Panc1 (cell line): ENCODE results near the gene NFIB. TPM values are rescaled to one million over a fixed set of nuclear protein-coding genes. Genes with fewer than 3 reads are reported as not detected.

Experiments used
- ATAC-seq: fragments of 200-7000 bp; cut with Tn5 transposase; 2 replicates; pipeline ENCODE4 v1.9.1; 2020; ENCODE audit warnings: mild to moderate bottlenecking, moderate library complexity
- BruUV-seq: library from RNA; stranded (reverse); fragments of 400-500 nt; replicated peaks from 2 replicates; lab custom pipeline; 2021; lab: Mats Ljungman, UMichigan
- CTCF ChIA-PET: fragments of 300-600 bp; sonication (Branson Sonifier 250); formaldehyde crosslinking; loops from one replicate; lab custom pipeline; 2022; ENCODE audit warnings: antibody characterized with exemption; lab: Charles Lee
- POLR2A ChIA-PET: fragments of 300-600 bp; sonication (Branson Sonifier 250); formaldehyde crosslinking; loops from one replicate; lab custom pipeline; 2022; ENCODE audit warnings: antibody characterized with exemption; lab: Charles Lee
- DNase-seq: peaks from one replicate; pipeline ENCODE4 v3.0.0-alpha.2; 2010; ENCODE audit warnings: low read depth, low spot score
- H3K27ac ChIP-seq: 2 replicates; pipeline ENCODE4 v1.5.1; 2011; ENCODE audit warnings: mild to moderate bottlenecking, low read length, inconsistent platforms
- H3K27me3 ChIP-seq: fragments of 200-500 bp; sonication (Bioruptor generic); 2 replicates; pipeline ENCODE4 v1.6.0; 2014; ENCODE audit warnings: low read length, inconsistent platforms; ENCODE audit not compliant: control insufficient read depth, insufficient read depth
- H3K36me3 ChIP-seq: fragments of 200-500 bp; sonication (Bioruptor generic); 2 replicates; pipeline ENCODE4 v1.5.1; 2014; ENCODE audit warnings: inconsistent platforms, mild to moderate bottlenecking, low read length, moderate library complexity; ENCODE audit not compliant: control insufficient read depth, insufficient read depth
- H3K4me1 ChIP-seq: 2 replicates; pipeline ENCODE4 v1.5.1; 2011; ENCODE audit warnings: inconsistent platforms, mild to moderate bottlenecking, low read length, moderate library complexity; ENCODE audit not compliant: control insufficient read depth, insufficient read depth
- H3K4me3 ChIP-seq, 2 experiments: 2 replicates each; pipeline ENCODE4 v1.5.1; 2011 to 2012; ENCODE audit warnings: low read depth in 2 of 2, low read length in 2 of 2, mild to moderate bottlenecking in 2 of 2, inconsistent platforms in 1 of 2, moderate library complexity in 1 of 2
- H3K9me3 ChIP-seq: fragments of 200-500 bp; sonication (Bioruptor generic); 2 replicates; pipeline ENCODE4 v1.5.1; 2014; ENCODE audit warnings: low read depth, mild to moderate bottlenecking, inconsistent platforms, low read length, moderate library complexity; ENCODE audit not compliant: control insufficient read depth, insufficient read depth
- POLR2AphosphoS5 ChIP-seq: IDR thresholded peaks from 2 replicates; pipeline ENCODE4 v1.6.1; 2012; ENCODE audit warnings: mild to moderate bottlenecking, low read depth, low read length, moderate library complexity
- SIN3A ChIP-seq: IDR thresholded peaks from 2 replicates; pipeline ENCODE4 v1.6.1; 2012; ENCODE audit warnings: low read depth, mild to moderate bottlenecking, low read length, moderate library complexity, borderline replicate concordance; ENCODE audit not compliant: insufficient read depth
- TCF7L2 ChIP-seq: IDR thresholded peaks from 2 replicates; pipeline ENCODE4 v1.6.1; 2011; ENCODE audit warnings: mild to moderate bottlenecking, low read depth, low read length, inconsistent platforms
- in situ Hi-C: cut with HindIII; loops from 2 replicates; pipeline ENCODE4 v1.10.0; 2016; ENCODE audit warnings: low sequenced_read_pairs, low pct_unique_long_range_greater_than_20kb
- intact Hi-C: fragments of 100-400 bp; cut with micrococcal nuclease; formaldehyde crosslinking; loops from one replicate; pipeline ENCODE4 v1.10.0; 2022; ENCODE audit not compliant: unreplicated experiment
- total RNA-seq: library from RNA; stranded (reverse); gene quantifications from one replicate; pipeline ENCODE4 v1.2.1, GENCODE V29; 2021; ENCODE audit not compliant: unreplicated experiment
- TF ChIP-seq, protein P1 (sequence below): fragments of 450-650 bp; IDR thresholded peaks from 2 replicates; pipeline ENCODE4 v1.5.1; 2017; ENCODE audit warnings: mild to moderate bottlenecking
- TF ChIP-seq, protein P2 (sequence below), 2 experiments: IDR thresholded peaks; 2 replicates each; pipeline ENCODE4 v1.6.1; 2011 to 2012; ENCODE audit warnings: low read depth in 2 of 2, control low read depth in 1 of 2, low read length in 1 of 2, mild to moderate bottlenecking in 1 of 2, moderate library complexity in 1 of 2; ENCODE audit not compliant: insufficient read depth in 1 of 2

NFIB gene
- total RNA-seq, 1 experiment from 2014 or later, result 26.7 TPM

DNA sequence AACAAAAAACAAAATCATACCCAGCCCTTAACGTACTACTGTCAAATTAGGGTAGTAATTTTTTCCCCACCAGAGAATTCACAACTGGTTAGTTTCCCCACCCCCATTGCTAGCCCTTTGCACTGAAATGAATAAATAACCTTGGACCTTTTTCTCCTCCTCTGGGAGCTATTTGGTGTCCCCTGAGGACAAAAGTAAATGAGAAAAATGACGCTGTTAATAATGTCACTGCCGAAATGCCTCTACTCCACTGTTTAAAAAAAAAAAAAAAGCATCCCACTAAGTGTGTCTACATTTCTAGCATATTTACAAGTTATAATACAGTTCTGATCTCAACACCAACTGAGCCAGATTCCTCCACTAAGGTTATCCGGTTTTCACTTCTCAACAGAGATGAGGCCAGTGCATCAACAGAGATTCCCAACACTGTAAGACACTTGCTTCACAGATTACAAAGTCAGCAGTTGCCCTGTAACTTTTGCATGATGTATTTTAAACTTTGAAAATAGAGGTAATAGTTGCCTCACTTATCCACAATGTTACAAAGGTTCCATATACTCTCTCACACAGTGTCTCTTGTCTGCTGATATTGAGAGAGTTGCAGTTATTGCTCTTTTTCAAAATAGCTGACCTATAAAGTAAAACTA lies 5.1 kb upstream of the NFIB start:
- intact Hi-C loops, result no loop called here
- Histone ChIP-seq H3K27me3 (no peaks in the 10 kb centered on the region), H3K4me1 (peaks cover 4% of the 10 kb centered on the region), H3K36me3 (no peaks in the 10 kb centered on the region), H3K9me3 (no peaks in the 10 kb centered on the region), H3K27ac (peak overlapping the region; percentile 84), H3K4me3 (peak overlapping the region in 1 of 2 experiments; percentile 20; a peak in 1 of 4 replicates)
- ChIA-PET CTCF (no interaction called here), POLR2A (no interaction called here)
- no TSS peak for BruUV-seq
- no peak for TF ChIP-seq TCF7L2
- TF ChIP-seq SIN3A, result no peak
- TF ChIP-seq, protein P1, sequence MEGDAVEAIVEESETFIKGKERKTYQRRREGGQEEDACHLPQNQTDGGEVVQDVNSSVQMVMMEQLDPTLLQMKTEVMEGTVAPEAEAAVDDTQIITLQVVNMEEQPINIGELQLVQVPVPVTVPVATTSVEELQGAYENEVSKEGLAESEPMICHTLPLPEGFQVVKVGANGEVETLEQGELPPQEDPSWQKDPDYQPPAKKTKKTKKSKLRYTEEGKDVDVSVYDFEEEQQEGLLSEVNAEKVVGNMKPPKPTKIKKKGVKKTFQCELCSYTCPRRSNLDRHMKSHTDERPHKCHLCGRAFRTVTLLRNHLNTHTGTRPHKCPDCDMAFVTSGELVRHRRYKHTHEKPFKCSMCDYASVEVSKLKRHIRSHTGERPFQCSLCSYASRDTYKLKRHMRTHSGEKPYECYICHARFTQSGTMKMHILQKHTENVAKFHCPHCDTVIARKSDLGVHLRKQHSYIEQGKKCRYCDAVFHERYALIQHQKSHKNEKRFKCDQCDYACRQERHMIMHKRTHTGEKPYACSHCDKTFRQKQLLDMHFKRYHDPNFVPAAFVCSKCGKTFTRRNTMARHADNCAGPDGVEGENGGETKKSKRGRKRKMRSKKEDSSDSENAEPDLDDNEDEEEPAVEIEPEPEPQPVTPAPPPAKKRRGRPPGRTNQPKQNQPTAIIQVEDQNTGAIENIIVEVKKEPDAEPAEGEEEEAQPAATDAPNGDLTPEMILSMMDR, result no peak
- no peak for TF ChIP-seq POLR2AphosphoS5
- TF ChIP-seq, protein P2, sequence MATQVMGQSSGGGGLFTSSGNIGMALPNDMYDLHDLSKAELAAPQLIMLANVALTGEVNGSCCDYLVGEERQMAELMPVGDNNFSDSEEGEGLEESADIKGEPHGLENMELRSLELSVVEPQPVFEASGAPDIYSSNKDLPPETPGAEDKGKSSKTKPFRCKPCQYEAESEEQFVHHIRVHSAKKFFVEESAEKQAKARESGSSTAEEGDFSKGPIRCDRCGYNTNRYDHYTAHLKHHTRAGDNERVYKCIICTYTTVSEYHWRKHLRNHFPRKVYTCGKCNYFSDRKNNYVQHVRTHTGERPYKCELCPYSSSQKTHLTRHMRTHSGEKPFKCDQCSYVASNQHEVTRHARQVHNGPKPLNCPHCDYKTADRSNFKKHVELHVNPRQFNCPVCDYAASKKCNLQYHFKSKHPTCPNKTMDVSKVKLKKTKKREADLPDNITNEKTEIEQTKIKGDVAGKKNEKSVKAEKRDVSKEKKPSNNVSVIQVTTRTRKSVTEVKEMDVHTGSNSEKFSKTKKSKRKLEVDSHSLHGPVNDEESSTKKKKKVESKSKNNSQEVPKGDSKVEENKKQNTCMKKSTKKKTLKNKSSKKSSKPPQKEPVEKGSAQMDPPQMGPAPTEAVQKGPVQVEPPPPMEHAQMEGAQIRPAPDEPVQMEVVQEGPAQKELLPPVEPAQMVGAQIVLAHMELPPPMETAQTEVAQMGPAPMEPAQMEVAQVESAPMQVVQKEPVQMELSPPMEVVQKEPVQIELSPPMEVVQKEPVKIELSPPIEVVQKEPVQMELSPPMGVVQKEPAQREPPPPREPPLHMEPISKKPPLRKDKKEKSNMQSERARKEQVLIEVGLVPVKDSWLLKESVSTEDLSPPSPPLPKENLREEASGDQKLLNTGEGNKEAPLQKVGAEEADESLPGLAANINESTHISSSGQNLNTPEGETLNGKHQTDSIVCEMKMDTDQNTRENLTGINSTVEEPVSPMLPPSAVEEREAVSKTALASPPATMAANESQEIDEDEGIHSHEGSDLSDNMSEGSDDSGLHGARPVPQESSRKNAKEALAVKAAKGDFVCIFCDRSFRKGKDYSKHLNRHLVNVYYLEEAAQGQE (IDR thresholded peaks at IDR 0.05; ENCODE audit: insufficient read depth in 1 of 2, low read depth in 2 of 2, low read length in 1 of 2), result no peak
- ATAC-seq (no peak), DNase-seq (no peak)
- in situ Hi-C loops, result no loop called here

DNA sequence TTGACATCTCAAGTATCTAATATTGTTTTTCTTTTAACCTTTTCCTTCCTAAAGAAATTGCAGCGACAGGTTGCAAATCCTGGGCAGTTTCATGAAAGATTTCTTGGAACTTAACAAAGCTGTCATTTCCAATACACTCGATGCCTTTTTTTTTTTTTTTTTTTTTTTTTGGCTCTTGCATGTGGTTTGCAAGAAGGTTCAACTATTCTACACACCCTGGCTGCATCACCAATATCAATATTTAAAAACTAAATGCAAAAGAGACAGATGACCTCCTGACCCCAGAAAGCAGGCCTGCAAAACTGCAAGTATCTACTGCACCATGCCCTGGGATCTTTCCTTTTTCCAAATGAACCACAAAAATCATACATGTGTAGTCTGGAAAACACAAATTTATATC lies 4.4 kb upstream of the NFIB start:
- intact Hi-C loops, result no loop called here
- TF ChIP-seq, protein P2 (IDR thresholded peaks at IDR 0.05; ENCODE audit: insufficient read depth in 1 of 2, low read depth in 2 of 2, low read length in 1 of 2), result no peak
- TF ChIP-seq SIN3A (no peak), TCF7L2 (no peak), POLR2AphosphoS5 (no peak)
- TF ChIP-seq, protein P1, result no peak
- BruUV-seq, result no TSS peak
- ChIA-PET CTCF (no interaction called here), POLR2A (no interaction called here)
- no peak for DNase-seq
- H3K4me3 ChIP-seq, result peak overlapping the region in 1 of 2 experiments; percentile 60; a peak in 1 of 4 replicates
- in situ Hi-C loops, result no loop called here
- H3K27ac ChIP-seq, result peak overlapping the region; percentile 84
- no peaks in the 10 kb centered on the region for H3K9me3 ChIP-seq
- ATAC-seq, result no peak
- no peaks in the 10 kb centered on the region for H3K27me3 ChIP-seq
- peaks cover 4% of the 10 kb centered on the region for H3K4me1 ChIP-seq
- no peaks in the 10 kb centered on the region for H3K36me3 ChIP-seq
